ENCODE measurements around the gene ACOX3.

ACOX3 gene

DNA sequence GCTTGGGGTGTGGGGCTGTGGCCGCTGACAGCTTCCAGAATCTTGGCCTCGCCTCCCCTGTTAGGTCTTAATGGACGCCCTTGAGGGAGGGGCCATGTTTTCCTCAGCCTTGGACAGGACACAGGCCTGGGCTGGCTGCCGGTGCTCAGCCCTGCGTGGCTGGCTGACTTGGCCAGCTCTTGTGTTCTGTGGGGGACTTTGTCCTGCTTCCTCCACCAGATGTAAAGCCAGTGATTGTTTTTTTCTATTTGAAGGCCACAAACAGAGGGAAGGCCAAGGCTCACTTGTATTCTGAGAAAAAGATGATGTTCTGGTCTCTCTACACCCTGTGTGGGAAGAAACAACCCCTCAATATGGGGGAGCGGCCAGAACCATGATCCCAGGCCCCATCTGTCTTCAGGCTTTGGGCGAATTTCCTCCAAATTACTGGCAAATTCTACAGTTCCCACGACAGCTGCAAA is 99.7 kb downstream of the ACOX3 start:
- H3K4me1 Mint-ChIP-seq: no peaks in the 10 kb centered on the region
- H3K27ac Mint-ChIP-seq: no peak overlapping the region
- no peak overlapping the region for H3K4me3 Mint-ChIP-seq
- ATAC-seq (no peak), DNase-seq (no peak)
- no peaks in the 10 kb centered on the region for H3K27me3 Mint-ChIP-seq
- no peaks in the 10 kb centered on the region for H3K36me3 Mint-ChIP-seq (ENCODE audit: low read depth)
- peaks cover 11% of the 10 kb centered on the region for H3K9me3 Mint-ChIP-seq

DNA sequence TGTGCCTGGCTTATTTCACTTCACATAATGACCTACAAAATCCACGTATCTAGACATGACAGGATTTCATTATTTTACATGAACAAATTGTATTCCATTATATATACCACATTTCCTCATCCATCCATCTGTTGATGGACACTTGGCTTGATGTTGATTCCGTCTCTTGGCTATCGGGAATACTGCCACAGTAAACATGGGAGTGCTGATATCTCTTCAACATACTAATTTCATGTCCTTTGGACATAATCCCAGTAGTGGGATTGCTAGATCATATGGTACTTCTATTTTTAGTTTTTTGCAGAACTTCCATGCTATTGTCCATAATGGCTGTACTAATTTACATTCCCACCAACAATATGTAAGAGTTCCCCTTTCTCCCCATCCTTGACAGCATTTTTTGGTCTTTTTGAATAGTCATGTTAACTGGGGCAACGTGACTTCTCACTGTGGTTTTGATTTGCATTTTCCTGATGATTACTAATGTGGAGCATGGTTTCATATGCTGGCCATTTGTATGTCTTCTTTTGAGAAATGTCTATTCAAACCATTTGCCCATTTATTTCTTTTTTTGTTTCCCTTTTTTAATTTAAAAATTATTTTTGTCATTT is 102.1 kb downstream of the ACOX3 start:
- H3K4me3 Mint-ChIP-seq: no peak overlapping the region
- H3K9me3 Mint-ChIP-seq: peaks cover 18% of the 10 kb centered on the region
- no peaks in the 10 kb centered on the region for H3K4me1 Mint-ChIP-seq
- DNase-seq (no peak), ATAC-seq (no peak)
- H3K27ac Mint-ChIP-seq: no peak overlapping the region
- no peaks in the 10 kb centered on the region for H3K36me3 Mint-ChIP-seq (ENCODE audit: low read depth)
- H3K27me3 Mint-ChIP-seq: no peaks in the 10 kb centered on the region

DNA sequence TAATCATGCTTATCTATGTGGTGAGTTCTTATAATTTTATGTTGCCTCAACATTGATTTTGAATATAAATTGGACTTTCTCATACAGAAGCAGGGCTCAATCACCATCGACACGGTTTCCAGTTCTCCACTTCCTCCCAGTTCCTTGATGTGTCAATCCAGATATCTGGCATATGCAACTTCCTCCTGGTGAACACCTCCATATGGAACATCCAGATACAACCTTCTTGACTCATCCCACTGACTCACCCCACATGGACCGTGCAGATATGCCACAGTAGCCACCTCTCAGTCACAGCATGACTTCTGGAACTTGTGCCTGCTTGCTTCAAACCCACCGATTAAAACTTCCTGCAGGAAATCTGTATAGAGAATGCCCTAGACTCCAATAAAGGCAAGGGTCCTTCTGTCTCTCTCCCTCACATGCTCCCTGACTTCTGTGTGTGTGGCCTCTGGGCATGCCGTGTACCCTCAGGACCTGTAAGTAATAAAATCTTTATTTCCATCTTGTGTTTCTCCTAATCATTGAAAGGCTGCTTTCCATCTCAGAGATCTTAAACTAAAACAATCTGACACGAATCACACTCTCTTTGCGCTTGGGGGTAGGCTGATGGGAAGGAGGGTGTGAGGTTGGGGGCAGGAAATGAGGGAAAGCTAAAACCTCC is 104.0 kb downstream of the ACOX3 start:
- H3K27ac Mint-ChIP-seq: no peak overlapping the region
- no peaks in the 10 kb centered on the region for H3K36me3 Mint-ChIP-seq (ENCODE audit: low read depth)
- H3K4me3 Mint-ChIP-seq: no peak overlapping the region
- no peaks in the 10 kb centered on the region for H3K4me1 Mint-ChIP-seq
- H3K9me3 Mint-ChIP-seq: peaks cover 18% of the 10 kb centered on the region
- ATAC-seq (no peak), DNase-seq (no peak)
- no peaks in the 10 kb centered on the region for H3K27me3 Mint-ChIP-seq

DNA sequence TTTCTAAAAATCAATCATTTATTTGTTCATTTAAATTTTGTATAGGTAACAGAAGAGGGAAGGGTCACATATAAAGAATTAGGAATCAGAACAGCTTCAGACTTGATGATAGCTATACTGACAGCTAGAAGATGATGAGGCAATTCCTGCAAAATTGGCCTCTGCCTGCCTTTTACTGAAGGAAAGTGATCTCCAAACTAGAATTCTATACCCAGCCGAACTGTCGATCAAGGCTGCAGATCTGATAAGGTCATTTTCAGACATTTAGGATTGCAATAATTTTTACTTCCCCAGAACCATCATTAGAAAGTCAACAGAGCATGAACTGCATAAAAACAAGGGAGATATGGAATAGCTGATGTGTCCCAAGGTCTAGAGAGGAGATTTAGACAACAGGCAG is 104.7 kb downstream of the ACOX3 start:
- no peaks in the 10 kb centered on the region for H3K4me1 Mint-ChIP-seq
- peaks cover 18% of the 10 kb centered on the region for H3K9me3 Mint-ChIP-seq
- H3K27me3 Mint-ChIP-seq: no peaks in the 10 kb centered on the region
- H3K4me3 Mint-ChIP-seq: no peak overlapping the region
- DNase-seq (no peak), ATAC-seq (no peak)
- no peak overlapping the region for H3K27ac Mint-ChIP-seq
- no peaks in the 10 kb centered on the region for H3K36me3 Mint-ChIP-seq (ENCODE audit: low read depth)

DNA sequence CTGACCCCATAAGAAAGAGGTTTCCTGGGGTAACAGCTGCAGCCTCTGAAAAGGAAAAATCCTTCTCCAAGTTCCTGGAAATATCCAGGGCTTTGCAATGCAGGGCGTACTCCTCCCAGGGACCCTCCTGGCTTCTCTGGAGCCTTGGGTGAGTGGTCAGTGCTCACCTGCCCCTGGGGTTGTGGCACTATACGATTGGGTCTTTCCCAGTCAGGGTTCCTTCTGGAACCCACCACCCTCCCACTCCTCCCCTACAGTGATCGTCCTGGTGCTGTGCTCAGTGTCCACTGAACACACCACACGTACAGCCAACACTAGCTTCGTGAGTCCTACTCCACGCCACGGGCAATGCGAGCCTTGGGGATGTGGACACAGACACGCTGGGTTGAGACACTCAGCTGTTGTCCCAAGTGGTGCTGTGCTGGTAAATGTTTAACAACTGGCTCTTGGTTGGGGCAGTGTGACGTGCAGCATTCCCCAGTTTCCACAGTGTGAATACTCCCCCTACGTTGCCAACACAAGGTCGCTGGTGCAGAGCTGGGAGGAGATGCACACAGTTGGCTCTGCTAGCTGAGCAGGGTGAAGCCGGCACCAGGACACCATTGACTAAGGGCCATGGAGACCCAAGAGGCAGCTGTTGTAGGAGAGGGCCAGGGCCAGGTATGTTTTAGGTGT is 105.6 kb downstream of the ACOX3 start:
- H3K4me3 Mint-ChIP-seq: no peak overlapping the region
- H3K27me3 Mint-ChIP-seq: no peaks in the 10 kb centered on the region
- H3K4me1 Mint-ChIP-seq: no peaks in the 10 kb centered on the region
- H3K36me3 Mint-ChIP-seq (ENCODE audit: low read depth): no peaks in the 10 kb centered on the region
- DNase-seq: no peak
- peaks cover 18% of the 10 kb centered on the region for H3K9me3 Mint-ChIP-seq
- no peak overlapping the region for H3K27ac Mint-ChIP-seq
- ATAC-seq: no peak

DNA sequence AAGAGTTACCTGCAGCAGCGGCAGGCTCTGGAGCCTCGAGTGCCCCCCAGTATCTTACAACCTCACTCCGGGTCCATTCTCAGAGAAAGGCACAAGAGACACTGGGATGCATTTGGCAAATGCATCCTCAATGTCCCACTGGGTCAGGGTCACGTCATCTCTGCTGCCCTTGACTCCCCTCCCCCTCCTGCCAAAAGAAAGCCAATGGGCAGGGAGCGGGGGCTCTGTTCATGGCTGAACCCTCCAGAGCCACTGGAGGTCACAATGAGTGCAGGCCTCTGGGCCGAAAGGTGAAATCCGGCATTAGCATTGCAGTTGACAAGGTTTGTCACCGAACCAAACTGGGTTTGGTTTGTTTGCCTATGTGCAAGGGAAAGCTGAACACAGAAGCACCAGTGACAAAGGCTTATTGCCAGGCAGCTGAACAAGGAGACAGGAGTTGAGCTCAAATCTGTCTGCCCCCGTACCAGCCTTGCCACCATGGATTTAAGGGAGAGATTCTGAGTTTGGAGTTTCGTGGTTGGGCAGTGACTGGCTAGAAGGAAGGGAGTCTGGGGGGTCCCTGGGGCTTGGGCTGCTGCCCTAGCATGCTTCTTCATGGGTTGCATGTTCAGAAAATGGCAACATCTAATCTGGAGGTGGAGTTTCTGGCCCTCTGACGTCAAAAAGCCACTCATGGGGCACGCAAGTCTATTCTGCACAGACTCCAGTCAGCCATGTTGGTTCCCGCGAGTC is 106.6 kb downstream of the ACOX3 start:
- Mint-ChIP-seq H3K27me3 (no peaks in the 10 kb centered on the region), H3K4me3 (no peak overlapping the region), H3K4me1 (no peaks in the 10 kb centered on the region), H3K36me3 (ENCODE audit: low read depth) (no peaks in the 10 kb centered on the region), H3K27ac (no peak overlapping the region), H3K9me3 (peaks cover 18% of the 10 kb centered on the region)
- no peak for ATAC-seq
- no peak for DNase-seq

DNA sequence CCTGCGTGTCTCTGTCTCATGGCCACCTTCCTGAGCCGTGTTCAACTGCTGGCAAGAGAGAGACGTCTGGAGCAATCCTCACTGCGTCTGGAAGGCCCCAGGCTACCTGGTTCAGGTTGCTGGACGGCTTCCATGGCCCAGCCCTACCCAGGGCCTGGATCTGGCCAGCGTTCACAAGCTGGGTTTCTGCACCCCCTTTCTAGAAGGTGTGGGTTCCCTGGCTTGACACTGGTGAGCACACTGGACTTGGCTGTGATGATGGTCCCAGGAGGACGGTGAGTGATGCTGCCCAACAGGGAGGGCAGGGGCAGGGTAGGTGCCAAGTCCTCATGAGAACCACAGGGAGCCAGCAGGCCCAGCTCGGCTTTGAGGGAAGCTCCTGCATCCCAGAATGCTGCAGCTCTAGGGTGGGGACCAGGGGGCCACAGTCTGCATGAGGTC is 107.6 kb downstream of the ACOX3 start:
- Mint-ChIP-seq H3K9me3 (peaks cover 18% of the 10 kb centered on the region), H3K4me3 (no peak overlapping the region), H3K27me3 (no peaks in the 10 kb centered on the region), H3K36me3 (ENCODE audit: low read depth) (no peaks in the 10 kb centered on the region), H3K4me1 (no peaks in the 10 kb centered on the region), H3K27ac (no peak overlapping the region)
- DNase-seq: no peak
- ATAC-seq: no peak

DNA sequence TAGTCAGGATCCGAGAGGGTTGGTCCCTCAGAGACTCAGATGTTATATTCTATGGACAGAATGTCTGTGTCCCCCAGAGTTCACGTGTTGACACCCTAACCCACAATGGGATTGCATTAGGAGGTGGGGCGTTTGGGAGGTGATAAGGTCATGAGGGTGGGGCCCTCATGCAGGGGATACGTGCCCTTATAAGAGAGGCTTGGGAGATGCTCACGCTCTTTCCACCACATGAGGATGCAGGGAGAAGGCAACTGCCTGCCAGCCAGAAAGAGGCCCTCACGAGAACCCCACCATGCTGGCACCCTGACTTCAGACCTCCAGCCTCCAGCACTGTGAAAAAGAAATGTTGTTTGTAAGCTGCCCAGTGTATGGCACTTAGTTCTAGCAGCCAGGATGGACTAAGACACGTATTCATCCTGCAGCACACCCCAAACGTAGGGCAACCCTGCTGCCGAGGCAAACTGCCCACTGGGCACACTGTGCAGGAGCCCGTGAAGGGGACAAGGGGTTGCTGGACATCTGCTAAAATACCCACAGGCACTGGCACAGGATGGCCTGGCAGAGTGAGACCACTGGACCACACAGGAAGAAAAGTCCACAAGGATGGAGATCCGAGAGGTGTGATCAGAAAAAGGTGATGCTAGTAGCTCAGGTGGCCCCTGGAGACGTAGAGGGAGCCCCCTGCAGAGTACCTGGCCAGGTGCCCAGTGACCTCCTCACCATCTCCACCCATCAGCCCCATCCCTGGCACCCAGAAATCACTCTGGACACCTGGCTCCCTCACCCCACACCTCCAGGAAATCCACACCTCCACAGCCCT is 108.3 kb downstream of the ACOX3 start:
- ATAC-seq (no peak), DNase-seq (no peak)
- Mint-ChIP-seq H3K4me1 (no peaks in the 10 kb centered on the region), H3K4me3 (no peak overlapping the region), H3K27ac (no peak overlapping the region), H3K36me3 (ENCODE audit: low read depth) (no peaks in the 10 kb centered on the region), H3K27me3 (no peaks in the 10 kb centered on the region), H3K9me3 (peaks cover 18% of the 10 kb centered on the region)

DNA sequence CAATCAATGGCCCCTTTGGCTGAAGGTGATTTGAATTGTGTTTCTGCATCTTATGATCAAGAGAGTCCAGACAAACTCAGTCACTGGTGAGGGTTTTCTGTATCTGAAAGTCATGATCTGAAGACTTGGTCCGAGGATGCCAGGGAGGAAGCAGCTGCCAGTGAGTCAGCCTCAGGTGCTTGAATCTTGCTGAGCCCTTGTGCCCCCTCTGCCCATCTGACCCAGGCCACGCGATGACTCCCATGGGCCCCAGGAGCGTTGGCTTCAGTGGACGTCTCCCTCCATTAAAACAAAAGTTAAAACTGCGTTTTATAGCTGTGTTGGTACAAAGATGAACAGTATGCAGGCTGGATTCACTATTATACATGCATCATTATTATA is 109.0 kb downstream of the ACOX3 start:
- Mint-ChIP-seq H3K9me3 (peaks cover 14% of the 10 kb centered on the region), H3K27ac (no peak overlapping the region), H3K4me1 (no peaks in the 10 kb centered on the region), H3K36me3 (ENCODE audit: low read depth) (no peaks in the 10 kb centered on the region), H3K4me3 (no peak overlapping the region), H3K27me3 (no peaks in the 10 kb centered on the region)
- ATAC-seq (no peak), DNase-seq (no peak)

DNA sequence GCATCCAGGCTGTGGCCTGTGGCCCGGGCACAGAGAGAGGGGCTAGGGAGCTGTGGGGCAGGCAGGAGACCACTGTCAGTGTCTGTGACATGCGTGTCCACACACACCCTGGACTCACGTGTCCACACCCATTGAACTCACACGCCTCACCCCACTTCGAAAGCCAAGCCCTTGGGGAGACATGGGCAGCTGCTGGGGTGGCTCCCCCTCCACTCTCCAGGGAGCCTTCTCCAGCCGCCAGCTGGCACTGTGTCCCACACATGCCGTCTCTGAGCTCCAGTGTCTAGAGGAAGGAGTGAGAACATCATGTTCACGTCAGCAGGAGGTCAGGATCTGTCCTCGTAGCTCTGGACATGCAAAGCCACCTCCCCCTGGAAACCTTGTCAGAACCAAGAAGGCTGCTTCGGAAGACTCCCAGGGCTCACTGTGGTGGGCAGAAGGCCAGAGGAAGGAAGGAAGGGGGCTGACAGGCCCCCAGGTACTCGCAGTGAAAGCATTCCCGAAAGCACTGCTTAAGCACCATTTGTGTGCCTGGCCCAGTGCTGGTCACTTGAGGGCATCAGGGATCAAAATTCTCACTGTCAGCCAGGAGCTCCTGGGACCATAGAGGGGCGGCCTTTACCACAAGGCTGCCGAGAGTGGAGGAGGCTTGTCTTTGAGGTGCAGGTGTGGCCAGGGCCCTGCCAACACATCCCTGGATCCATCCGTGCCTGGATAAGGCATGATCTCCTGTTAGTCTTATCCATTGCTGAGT is 109.5 kb downstream of the ACOX3 start:
- Mint-ChIP-seq H3K27ac (no peak overlapping the region), H3K4me3 (no peak overlapping the region), H3K36me3 (ENCODE audit: low read depth) (no peaks in the 10 kb centered on the region), H3K9me3 (peaks cover 9% of the 10 kb centered on the region), H3K27me3 (no peaks in the 10 kb centered on the region), H3K4me1 (no peaks in the 10 kb centered on the region)
- DNase-seq: no peak
- ATAC-seq: no peak

DNA sequence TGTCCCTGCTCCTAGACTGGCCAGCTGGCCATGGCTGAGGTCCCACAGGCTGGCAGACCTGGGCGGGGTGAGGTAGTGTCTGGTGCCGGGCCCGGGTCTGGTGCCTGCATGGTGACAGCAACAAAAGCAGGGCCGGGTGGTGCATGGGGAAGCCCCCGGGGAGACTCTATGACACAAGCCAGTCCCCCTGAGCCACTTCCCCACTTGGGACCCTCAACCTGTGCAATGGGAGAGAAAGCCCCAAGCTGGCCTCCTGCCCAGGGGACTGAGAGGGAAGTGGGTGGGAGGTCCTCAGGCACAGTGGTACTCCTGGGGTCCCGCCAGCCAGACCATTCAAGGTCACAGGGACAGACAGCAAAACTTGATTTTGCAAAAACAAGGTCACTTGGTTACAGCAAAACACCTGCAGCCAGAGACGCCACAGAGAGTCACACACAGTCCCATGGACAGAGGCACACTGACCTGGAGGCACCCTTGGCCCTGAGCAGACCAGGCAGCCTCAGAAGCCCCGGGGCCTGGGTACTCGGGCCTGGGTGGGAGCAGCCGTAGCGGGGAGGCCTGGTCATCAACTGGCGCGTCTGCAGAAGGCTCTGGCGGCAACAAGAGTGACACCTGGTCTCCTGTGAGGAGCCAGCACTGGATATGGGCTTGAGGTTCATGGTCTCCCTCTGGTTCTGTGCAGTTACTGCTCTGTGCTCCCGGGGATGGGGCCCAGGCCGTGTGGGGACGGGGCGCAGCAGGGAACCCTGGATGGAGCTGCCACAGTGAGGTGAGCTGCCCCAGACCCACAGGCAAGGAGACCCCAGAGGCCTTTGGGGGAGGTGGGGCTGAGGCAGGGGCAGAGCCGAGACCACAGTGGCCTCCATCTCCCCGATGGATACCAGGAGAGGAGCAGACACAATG is 110.4 kb downstream of the ACOX3 start:
- no peaks in the 10 kb centered on the region for H3K36me3 Mint-ChIP-seq (ENCODE audit: low read depth)
- DNase-seq (no peak), ATAC-seq (no peak)
- H3K4me3 Mint-ChIP-seq: no peak overlapping the region
- no peak overlapping the region for H3K27ac Mint-ChIP-seq
- H3K9me3 Mint-ChIP-seq: peaks cover 2% of the 10 kb centered on the region
- no peaks in the 10 kb centered on the region for H3K4me1 Mint-ChIP-seq
- no peaks in the 10 kb centered on the region for H3K27me3 Mint-ChIP-seq

DNA sequence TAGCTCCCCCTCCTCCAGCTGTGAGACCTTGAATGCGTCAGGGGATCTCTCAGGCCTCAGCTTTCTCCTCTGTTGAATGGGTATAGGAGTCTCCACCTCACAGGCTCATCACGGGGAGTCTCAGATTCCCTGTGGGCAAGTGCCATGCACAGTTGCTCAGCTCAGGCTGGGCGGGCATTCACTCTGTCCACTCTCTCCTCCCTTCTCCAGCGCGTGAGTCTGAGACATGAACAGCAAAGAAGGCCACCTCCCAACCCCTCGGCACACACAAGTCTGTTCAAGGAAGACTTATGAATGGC is 111.0 kb downstream of the ACOX3 start:
- ATAC-seq (no peak), DNase-seq (no peak)
- H3K4me3 Mint-ChIP-seq: no peak overlapping the region
- no peaks in the 10 kb centered on the region for H3K36me3 Mint-ChIP-seq (ENCODE audit: low read depth)
- H3K27me3 Mint-ChIP-seq: no peaks in the 10 kb centered on the region
- H3K9me3 Mint-ChIP-seq: no peaks in the 10 kb centered on the region
- no peaks in the 10 kb centered on the region for H3K4me1 Mint-ChIP-seq
- no peak overlapping the region for H3K27ac Mint-ChIP-seq

DNA sequence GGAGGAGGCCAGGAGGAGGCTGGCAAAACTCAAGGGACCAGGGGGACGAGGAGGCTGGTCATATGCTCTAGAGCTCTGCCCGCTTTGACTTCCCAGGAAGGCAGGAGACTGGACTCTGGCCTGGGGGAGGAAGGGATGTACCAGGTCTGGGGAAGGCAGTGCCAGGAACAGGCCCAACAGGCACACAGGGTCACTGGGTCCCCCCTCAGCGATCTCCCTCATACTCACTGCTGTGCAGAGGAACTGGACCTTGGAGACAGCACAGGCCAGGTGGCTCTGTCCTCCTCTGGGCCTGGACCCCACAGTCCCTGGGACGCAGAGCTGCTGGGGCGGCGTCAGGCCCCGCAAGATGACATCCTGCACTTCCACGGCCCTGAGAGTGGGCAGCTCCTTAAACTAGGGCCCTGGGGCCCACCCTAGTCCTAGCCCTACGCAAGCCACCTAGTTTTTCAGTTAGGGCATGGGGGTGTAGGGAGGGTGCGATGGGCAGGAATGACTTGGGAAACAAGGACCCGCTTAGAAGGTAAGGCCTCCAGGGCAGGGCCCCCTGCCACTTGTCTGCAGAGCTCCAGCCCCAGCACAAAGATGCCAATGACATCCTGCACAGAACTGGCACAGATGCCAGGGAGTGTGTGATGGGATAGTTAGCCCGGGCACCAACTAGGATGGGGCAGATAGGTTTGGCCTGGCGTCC is 111.5 kb downstream of the ACOX3 start:
- Mint-ChIP-seq H3K27me3 (no peaks in the 10 kb centered on the region), H3K9me3 (no peaks in the 10 kb centered on the region), H3K4me3 (no peak overlapping the region), H3K4me1 (no peaks in the 10 kb centered on the region), H3K27ac (no peak overlapping the region), H3K36me3 (ENCODE audit: low read depth) (no peaks in the 10 kb centered on the region)
- no peak for ATAC-seq
- DNase-seq: no peak
